NB4 (cell line): ENCODE data around the gene NR1H4.

Experiments
- DNase-seq: peaks from one replicate; pipeline ENCODE4 v3.0.0; 2010; ENCODE audit warnings: low read depth
- H3K4me3 ChIP-seq: one replicate; pipeline ENCODE4 v1.5.1; 2011; ENCODE audit warnings: mild to moderate bottlenecking, low read depth, low read length, moderate library complexity
- CTCF ChIP-seq: IDR thresholded peaks from one replicate; pipeline ENCODE4 v1.5.1; 2012; ENCODE audit warnings: low read depth, low read length
- MYC ChIP-seq: IDR thresholded peaks from 2 replicates; pipeline ENCODE4 v1.6.1; 2011; ENCODE audit warnings: low read depth, low read length
- POLR2A ChIP-seq: IDR thresholded peaks from 2 replicates; pipeline ENCODE4 v1.6.1; 2011; ENCODE audit warnings: mild to moderate bottlenecking; ENCODE audit not compliant: insufficient read length; ENCODE audit errors: extremely low read depth
- TF ChIP-seq, protein P1 (sequence below): IDR thresholded peaks from 2 replicates; pipeline ENCODE4 v1.6.1; 2011; ENCODE audit warnings: low read depth, low read length

The NR1H4 gene

GRCh38 chr12:100435957-100436356 is 37.7 kb upstream of the NR1H4 start:
- no peak overlapping the region for H3K4me3 ChIP-seq
- DNase-seq: peak; percentile 9
- TF ChIP-seq CTCF (no peak), POLR2A (no peak)
- TF ChIP-seq, protein P1, sequence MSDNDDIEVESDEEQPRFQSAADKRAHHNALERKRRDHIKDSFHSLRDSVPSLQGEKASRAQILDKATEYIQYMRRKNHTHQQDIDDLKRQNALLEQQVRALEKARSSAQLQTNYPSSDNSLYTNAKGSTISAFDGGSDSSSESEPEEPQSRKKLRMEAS: no peak

GRCh38 chr12:100437038-100437841 is 36.4 kb upstream of the NR1H4 start:
- DNase-seq: no peak
- no peak overlapping the region for H3K4me3 ChIP-seq
- TF ChIP-seq, protein P1: no peak

- no peak for DNase-seq
- TF ChIP-seq MYC (no peak), POLR2A (no peak)
These were observed 33.9 kb upstream of the NR1H4 start for GRCh38 chr12:100439797-100440196.

GRCh38 chr12:100442403-100442802 is 31.3 kb upstream of the NR1H4 start:
- no peak overlapping the region for H3K4me3 ChIP-seq
- TF ChIP-seq POLR2A: no peak
- TF ChIP-seq, protein P1: no peak
- no peak for TF ChIP-seq CTCF
- no peak for TF ChIP-seq MYC
- no peak for DNase-seq

More at GRCh38 chr12:100439797-100440196, 33.9 kb upstream of the NR1H4 start:
- H3K4me3 ChIP-seq: no peak overlapping the region

DNA sequence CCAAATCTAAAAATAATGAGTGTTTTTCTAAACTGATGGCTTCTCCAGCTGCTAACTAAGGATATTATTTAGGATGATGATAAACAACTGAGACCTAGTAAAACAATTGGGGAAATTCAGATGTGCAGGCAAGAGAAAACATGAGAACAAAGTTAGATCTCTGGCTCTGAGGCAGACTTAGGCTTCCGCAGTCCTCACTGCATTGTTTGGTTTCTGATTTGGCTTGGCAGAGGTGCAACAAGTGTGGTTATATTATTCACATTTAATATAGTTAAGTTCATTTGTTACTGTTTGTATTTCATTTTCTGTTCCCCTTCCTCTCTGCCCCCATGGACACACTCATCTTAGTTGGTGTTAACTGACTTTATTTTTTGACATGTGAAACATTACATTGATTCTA is 30.2 kb upstream of the NR1H4 start:
- TF ChIP-seq MYC: no peak
- TF ChIP-seq, protein P1: no peak
- no peak for TF ChIP-seq CTCF
- TF ChIP-seq POLR2A: no peak
- DNase-seq: no peak
- H3K4me3 ChIP-seq: no peak overlapping the region

DNA sequence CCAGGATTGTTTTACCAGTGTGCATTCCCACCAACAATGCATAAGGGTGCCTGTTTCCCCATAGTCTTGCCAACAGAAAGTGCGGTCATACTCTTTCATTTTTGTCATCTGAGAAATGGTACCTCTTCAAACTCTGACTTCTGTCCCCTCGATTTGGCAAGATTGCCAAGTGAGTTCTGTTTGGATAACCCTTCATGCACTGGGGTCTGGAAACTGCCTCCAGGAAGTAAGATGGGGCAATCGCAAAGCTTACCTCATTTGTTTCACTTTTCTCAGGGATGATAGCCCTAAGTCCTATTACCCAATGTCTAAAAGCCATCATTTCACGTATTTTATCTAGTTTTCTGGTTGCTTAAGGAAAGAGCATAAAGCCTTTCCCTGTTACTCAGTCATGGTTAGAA is 28.6 kb upstream of the NR1H4 start:
- TF ChIP-seq, protein P1: no peak
- TF ChIP-seq POLR2A: no peak
- no peak for TF ChIP-seq CTCF
- TF ChIP-seq MYC: no peak
- H3K4me3 ChIP-seq: no peak overlapping the region
- DNase-seq: peak; percentile 11
